A673 (cell line): ENCODE results near the gene SLC40A1.

ENCODE experiments used
- CTCF ChIP-seq: fragments of 300-800, 200-600 bp; sonication (generic); conservative IDR thresholded peaks from 2 replicates; pipeline ENCODE4 v1.5.1; 2017; ENCODE audit warnings: low read depth, mild to moderate bottlenecking, antibody characterized with exemption, low read length, moderate library complexity, mixed read lengths
- EZH2 ChIP-seq: fragments of 200-600 bp; sonication (generic); IDR thresholded peaks from 2 replicates; pipeline ENCODE4 v1.6.1; 2017; ENCODE audit warnings: borderline replicate concordance, low read depth, mild to moderate bottlenecking, mixed read lengths, antibody characterized with exemption, low read length; ENCODE audit not compliant: poor library complexity, severe bottlenecking

GRCh38 chr2:189530965-189531637 lies 49.5 kb downstream of the SLC40A1 start:
- TF ChIP-seq CTCF = no peak
- TF ChIP-seq EZH2 = no peak
